GM19452 (cell line): Measurements from ENCODE around the gene RASGRF2.

Experiments
- ATAC-seq: cut with Tn5 transposase; IDR thresholded peaks from one replicate; pipeline ENCODE4 v1.9.1; 2021; ENCODE audit not compliant: unreplicated experiment

Gene RASGRF2

GRCh38 chr5:80959768-80960442 lies at the start of gene RASGRF2:
Gene RASGRF2 (plus strand): TSS chr5:80960363. CDS start chr5:80960739, 376 bp downstream.
- no peak for ATAC-seq

GRCh38 chr5:80912479-80912878 lies 47.7 kb upstream of the RASGRF2 start:
- ATAC-seq, result no peak

GRCh38 chr5:80915716-80916115 lies 44.4 kb upstream of the RASGRF2 start:
- no peak for ATAC-seq

GRCh38 chr5:80916676-80917075 lies 43.5 kb upstream of the RASGRF2 start:
- no peak for ATAC-seq

- no peak for ATAC-seq
Measured at GRCh38 chr5:80917631-80918030, 42.5 kb upstream of the RASGRF2 start.

GRCh38 chr5:80919678-80920196 lies 40.4 kb upstream of the RASGRF2 start:
- ATAC-seq, result no peak

- ATAC-seq, result no peak
Measured at GRCh38 chr5:80920333-80920732, 39.8 kb upstream of the RASGRF2 start.

- no peak for ATAC-seq
Measured at GRCh38 chr5:80921026-80921425, 39.1 kb upstream of the RASGRF2 start.

- ATAC-seq, result no peak
Measured at GRCh38 chr5:80925931-80926330, 34.2 kb upstream of the RASGRF2 start.

GRCh38 chr5:80926536-80926935 lies 33.6 kb upstream of the RASGRF2 start:
- no peak for ATAC-seq

- no peak for ATAC-seq
Measured at GRCh38 chr5:80926979-80927656, 33.0 kb upstream of the RASGRF2 start.

- no peak for ATAC-seq
Measured at GRCh38 chr5:80928073-80928472, 32.1 kb upstream of the RASGRF2 start.

- no peak for ATAC-seq
Measured at GRCh38 chr5:80930940-80931339, 29.2 kb upstream of the RASGRF2 start.

- ATAC-seq, result no peak
Measured at GRCh38 chr5:80931411-80931810, 28.8 kb upstream of the RASGRF2 start.

GRCh38 chr5:80933036-80933435 lies 27.1 kb upstream of the RASGRF2 start:
- ATAC-seq, result no peak

GRCh38 chr5:80934751-80935150 lies 25.4 kb upstream of the RASGRF2 start:
- ATAC-seq, result no peak

- no peak for ATAC-seq
Measured at GRCh38 chr5:80935811-80936385, 24.3 kb upstream of the RASGRF2 start.

GRCh38 chr5:80936881-80937280 lies 23.3 kb upstream of the RASGRF2 start:
- no peak for ATAC-seq

- no peak for ATAC-seq
Measured at GRCh38 chr5:80937584-80938356, 22.4 kb upstream of the RASGRF2 start.

GRCh38 chr5:80941496-80941895 lies 18.7 kb upstream of the RASGRF2 start:
- ATAC-seq, result no peak

GRCh38 chr5:80951366-80951765 lies 8.8 kb upstream of the RASGRF2 start:
- ATAC-seq, result no peak
